Natural killer cell (primary cell): ENCODE data around the gene CDK14. TPM values are rescaled to one million over a fixed set of nuclear protein-coding genes. Genes with fewer than 3 reads are reported as not detected.

Experiments
- ATAC-seq, 3 donors: fragments of 150-1000 bp in 2 of 3; fragments of 200-7000 bp in 1 of 3; cut with Tn5 transposase; 1 replicate in 1 of 3; 2 replicates in 2 of 3; pipeline ENCODE4 v1.10.0; 2021; ENCODE audit warnings: mild to moderate bottlenecking in 2 of 3, moderate library complexity in 2 of 3
- DNase-seq, 2 donors: peaks; one replicate each; pipeline versions ENCODE4 v3.0.0 to v3.0.0-alpha.2; 2013 to 2021; ENCODE audit warnings: mixed read lengths in 1 of 2
- H3K27ac ChIP-seq: one replicate; pipeline ENCODE4 v1.5.1; 2013; ENCODE audit warnings: mild to moderate bottlenecking, low read length
- H3K27me3 ChIP-seq: one replicate; pipeline ENCODE4 v1.6.1; 2013; ENCODE audit warnings: low read length; ENCODE audit not compliant: control insufficient read depth, insufficient read depth
- H3K36me3 ChIP-seq: one replicate; pipeline ENCODE4 v1.6.1; 2013; ENCODE audit warnings: low read length; ENCODE audit not compliant: control insufficient read depth, insufficient read depth
- H3K4me1 ChIP-seq: one replicate; pipeline ENCODE4 v1.6.1; 2013; ENCODE audit warnings: low read length; ENCODE audit not compliant: control insufficient read depth, insufficient read depth
- H3K4me3 ChIP-seq: one replicate; pipeline ENCODE4 v1.5.1; 2013; ENCODE audit warnings: low read length
- H3K9me3 ChIP-seq: one replicate; pipeline ENCODE4 v1.6.1; 2013; ENCODE audit warnings: low read length; ENCODE audit not compliant: control insufficient read depth, insufficient read depth
- H3K27ac Mint-ChIP-seq, 2 donors: one replicate each; pipeline ENCODE4 v1.8.0; 2022; ENCODE audit warnings: mild to moderate bottlenecking in 2 of 2, mixed read lengths in 2 of 2, moderate library complexity in 1 of 2
- H3K27me3 Mint-ChIP-seq, 2 donors: one replicate each; pipeline ENCODE4 v1.8.0; 2022; ENCODE audit warnings: low read depth in 2 of 2, mixed read lengths in 2 of 2
- H3K36me3 Mint-ChIP-seq: one replicate; pipeline ENCODE4 v1.8.0; 2022; ENCODE audit warnings: mixed read lengths
- H3K4me1 Mint-ChIP-seq, 2 donors: one replicate each; pipeline ENCODE4 v1.8.0; 2022; ENCODE audit warnings: mixed read lengths in 2 of 2
- H3K4me3 Mint-ChIP-seq: one replicate; pipeline ENCODE4 v1.8.0; 2022; ENCODE audit warnings: mild to moderate bottlenecking, moderate library complexity, mixed read lengths
- H3K9me3 Mint-ChIP-seq, 2 donors: one replicate each; pipeline ENCODE4 v1.8.0; 2022; ENCODE audit warnings: mixed read lengths in 2 of 2
- WGBS: methylation state at CpG from one replicate; pipeline ENCODE4 v1.1.7; 2013; ENCODE audit warnings: missing lambda C conversion rate; ENCODE audit not compliant: insufficient coverage; 5-methylcytosine and 5-hydroxymethylcytosine counted together
- intact Hi-C: fragments of 100-400 bp; cut with micrococcal nuclease; formaldehyde crosslinking; loops from one replicate; pipeline ENCODE4 v1.14.2; 2022
- total RNA-seq, 4 donors: library from RNA; stranded (reverse); fragments of 120-200 nt in 1 of 4; gene quantifications; one replicate each; pipeline versions ENCODE4 v1.2.3 to v1.2.4, GENCODE V29; 2013 to 2022
- TF ChIP-seq, protein P1 (sequence below): fragments of 200-600 bp; IDR thresholded peaks from one replicate; pipeline ENCODE4 v1.8.0; 2022; ENCODE audit warnings: antibody characterized with exemption

Gene CDK14
- total RNA-seq = 10 to 100 TPM in 1 of 3 donors, 1 to 10 TPM in 2; 1.2 to 12.5 (median 1.9) TPM
- total RNA-seq (2013) = 125 TPM

DNA sequence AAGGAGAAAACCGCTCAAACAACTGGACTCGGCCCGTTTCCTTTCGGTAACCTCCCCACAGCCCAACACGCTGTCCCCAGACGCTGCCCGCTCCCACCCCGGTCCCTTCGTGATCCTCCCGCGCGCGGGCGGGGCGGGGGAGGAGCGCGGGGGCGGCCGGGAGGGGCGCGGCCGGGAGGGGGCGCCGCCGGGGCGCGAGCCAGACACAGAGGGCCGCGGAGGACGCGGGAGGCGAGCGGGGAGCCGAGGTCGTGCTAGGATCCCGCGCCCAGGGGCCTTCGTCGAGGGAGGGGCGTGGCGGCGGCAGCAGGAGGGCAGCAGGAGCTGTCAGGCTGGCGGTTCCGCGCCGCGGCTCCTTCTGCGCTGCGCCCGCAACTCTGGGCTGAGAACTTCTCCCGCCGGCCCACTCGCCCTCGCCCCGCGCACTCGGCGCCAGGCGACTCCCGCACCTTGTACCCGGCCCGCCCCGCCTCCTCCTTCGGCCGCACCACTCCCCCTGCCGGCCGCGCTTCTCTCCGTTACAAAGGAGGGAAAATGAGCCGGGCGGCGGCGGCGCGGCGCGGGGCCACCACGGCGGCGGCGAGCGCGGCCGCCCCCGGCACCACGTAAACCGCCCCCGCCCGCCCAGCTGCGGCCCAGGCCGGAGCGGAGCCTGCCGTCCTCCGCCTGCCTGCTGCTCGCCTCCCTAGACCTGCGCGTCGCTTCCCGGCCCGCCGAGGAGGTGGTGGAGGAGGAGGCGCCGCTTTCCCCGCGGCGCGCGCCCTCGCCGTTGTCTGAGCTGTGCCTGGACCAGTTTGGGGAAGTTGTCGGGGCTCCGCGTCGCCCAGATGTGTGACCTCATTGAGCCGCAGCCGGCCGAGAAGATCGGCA is at the start of gene CDK14:
CDK14 (plus strand) TSS at position 521 of the 870 bp plus-strand sequence; CDS start at position 828, 307 bp downstream.
- Mint-ChIP-seq H3K9me3 (no peaks in the 10 kb centered on the region), H3K4me1 (peaks cover 7 to 8% of the 10 kb centered on the region in 2 donors), H3K27ac (no peak within 1 kb of the TSS), H3K4me3 (peak within 1 kb of the TSS; percentile 78), H3K27me3 (peaks cover 22 to 52% of the 10 kb centered on the region in 2 donors), H3K36me3 (no peaks in the 10 kb centered on the region)
- Histone ChIP-seq H3K27ac (peak within 1 kb of the TSS; percentile 52), H3K9me3 (no peaks in the 10 kb centered on the region), H3K27me3 (peaks cover 12% of the 10 kb centered on the region), H3K36me3 (no peaks in the 10 kb centered on the region), H3K4me1 (peaks cover 10% of the 10 kb centered on the region), H3K4me3 (peak within 1 kb of the TSS; percentile 33)
- DNase-seq (peak; percentile 16 to 22), ATAC-seq (peak; percentile 38 to 83 (median 62))
- intact Hi-C loops = no loop called here
- TF ChIP-seq, protein P1, sequence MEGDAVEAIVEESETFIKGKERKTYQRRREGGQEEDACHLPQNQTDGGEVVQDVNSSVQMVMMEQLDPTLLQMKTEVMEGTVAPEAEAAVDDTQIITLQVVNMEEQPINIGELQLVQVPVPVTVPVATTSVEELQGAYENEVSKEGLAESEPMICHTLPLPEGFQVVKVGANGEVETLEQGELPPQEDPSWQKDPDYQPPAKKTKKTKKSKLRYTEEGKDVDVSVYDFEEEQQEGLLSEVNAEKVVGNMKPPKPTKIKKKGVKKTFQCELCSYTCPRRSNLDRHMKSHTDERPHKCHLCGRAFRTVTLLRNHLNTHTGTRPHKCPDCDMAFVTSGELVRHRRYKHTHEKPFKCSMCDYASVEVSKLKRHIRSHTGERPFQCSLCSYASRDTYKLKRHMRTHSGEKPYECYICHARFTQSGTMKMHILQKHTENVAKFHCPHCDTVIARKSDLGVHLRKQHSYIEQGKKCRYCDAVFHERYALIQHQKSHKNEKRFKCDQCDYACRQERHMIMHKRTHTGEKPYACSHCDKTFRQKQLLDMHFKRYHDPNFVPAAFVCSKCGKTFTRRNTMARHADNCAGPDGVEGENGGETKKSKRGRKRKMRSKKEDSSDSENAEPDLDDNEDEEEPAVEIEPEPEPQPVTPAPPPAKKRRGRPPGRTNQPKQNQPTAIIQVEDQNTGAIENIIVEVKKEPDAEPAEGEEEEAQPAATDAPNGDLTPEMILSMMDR = no peak
- WGBS = under 1% methylated on average over 118 of the region's 118 CpGs

DNA sequence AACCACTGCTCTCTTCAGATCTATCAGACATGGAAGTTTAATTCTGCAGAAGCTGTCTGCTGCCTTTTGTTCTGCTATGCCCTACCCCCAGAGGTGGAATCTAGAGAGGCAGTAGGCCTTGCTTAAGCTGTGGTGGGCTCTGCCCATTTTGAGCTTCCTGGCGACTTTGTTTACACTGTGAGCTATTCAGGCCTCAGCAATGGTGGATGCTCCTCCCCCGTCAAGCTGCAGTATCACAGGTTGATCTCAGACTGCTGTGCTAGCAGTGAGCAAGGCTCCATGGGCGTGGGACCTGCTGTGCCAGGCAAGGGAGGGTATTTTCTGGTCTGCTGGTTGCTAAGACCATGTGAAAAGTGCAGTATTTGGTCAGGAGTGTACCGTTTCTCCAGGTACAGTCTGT is 45.1 kb upstream of the CDK14 start:
- intact Hi-C loops = no loop called here
- H3K4me3 Mint-ChIP-seq = no peak overlapping the region

DNA sequence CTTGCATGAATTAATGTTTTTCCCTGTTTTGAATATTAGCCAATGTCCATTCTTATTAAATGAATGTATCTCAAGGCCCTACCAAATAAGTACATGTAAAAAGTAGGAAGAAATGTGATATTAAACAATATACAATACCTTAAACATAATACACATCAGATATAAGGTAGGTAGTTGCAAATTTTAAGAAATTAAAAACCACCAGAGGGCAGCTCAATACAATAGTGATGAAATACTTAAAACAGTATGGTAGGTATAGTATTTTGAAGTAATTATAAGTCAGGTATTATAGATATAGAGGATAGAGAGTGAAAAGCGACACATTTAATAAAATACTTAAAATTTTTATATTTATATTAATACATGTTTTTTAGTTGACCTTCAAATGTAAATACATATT is 43.6 kb upstream of the CDK14 start:
- Mint-ChIP-seq H3K27ac (no peak overlapping the region), H3K4me1 (no peaks in the 10 kb centered on the region), H3K4me3 (no peak overlapping the region), H3K27me3 (no peaks in the 10 kb centered on the region), H3K36me3 (no peaks in the 10 kb centered on the region), H3K9me3 (peaks cover 6 to 9% of the 10 kb centered on the region in 2 donors)
- H3K4me1 ChIP-seq = no peaks in the 10 kb centered on the region
- no peaks in the 10 kb centered on the region for H3K27me3 ChIP-seq
- H3K4me3 ChIP-seq = no peak overlapping the region
- TF ChIP-seq, protein P1 = no peak
- DNase-seq (no peak), ATAC-seq (no peak)
- WGBS = no CpG with 5 or more reads among the region's 1 CpG
- no peaks in the 10 kb centered on the region for H3K9me3 ChIP-seq
- intact Hi-C loops = no loop called here
- no peak overlapping the region for H3K27ac ChIP-seq
- no peaks in the 10 kb centered on the region for H3K36me3 ChIP-seq

More for the DNA sequence above, 45.1 kb upstream of the CDK14 start:
- ATAC-seq = no peak
- H3K27ac ChIP-seq = no peak overlapping the region
- no peak for DNase-seq
- Mint-ChIP-seq H3K36me3 (no peaks in the 10 kb centered on the region), H3K9me3 (peaks cover 6 to 9% of the 10 kb centered on the region in 2 donors), H3K4me1 (no peaks in the 10 kb centered on the region), H3K27me3 (no peaks in the 10 kb centered on the region), H3K27ac (no peak overlapping the region)
- no peak overlapping the region for H3K4me3 ChIP-seq
- 77% methylated on average over 4 of the region's 4 CpGs for WGBS
- H3K36me3 ChIP-seq = no peaks in the 10 kb centered on the region
- H3K27me3 ChIP-seq = no peaks in the 10 kb centered on the region
- TF ChIP-seq, protein P1 = no peak
- no peaks in the 10 kb centered on the region for H3K9me3 ChIP-seq
- no peaks in the 10 kb centered on the region for H3K4me1 ChIP-seq
